K562 (cell line): ENCODE data around the gene PPP1R16B. TPM values are rescaled to one million over a fixed set of nuclear protein-coding genes. Genes with fewer than 3 reads are reported as not detected.

Source experiments
- BCOR ChIP-seq: fragments of 450-650 bp; IDR thresholded peaks from 2 replicates; pipeline ENCODE4 v1.6.1; 2016
- CEBPG ChIP-seq, 3 experiments: fragments of 200-800 bp in 1 of 3; sonication (Bioruptor generic) in 1 of 3; sonication (generic) in 1 of 3; formaldehyde crosslinking in 1 of 3; IDR thresholded peaks in 2 of 3; conservative IDR thresholded peaks in 1 of 3; 2 replicates each; pipeline versions ENCODE4 v1.6.1 to v1.8.0; 2016 to 2022; ENCODE audit warnings: missing compliant biosample characterization in 2 of 3, missing genetic modification characterization in 2 of 3, mild to moderate bottlenecking in 1 of 3, missing genetic modification reagents in 1 of 3
- EHMT2 ChIP-seq: fragments of 450-650 bp; IDR thresholded peaks from 2 replicates; pipeline ENCODE4 v1.6.1; 2018; ENCODE audit warnings: antibody characterized with exemption
- FOXJ3 ChIP-seq: sonication (generic); formaldehyde crosslinking; IDR thresholded peaks from 2 replicates; pipeline ENCODE4 v1.4.0; 2020; ENCODE audit warnings: mild to moderate bottlenecking, missing genetic modification reagents
- JUN ChIP-seq, 2 experiments: sonication (generic) in 1 of 2; formaldehyde crosslinking in 1 of 2; IDR thresholded peaks; 2 replicates each; pipeline versions ENCODE4 v1.6.1 to v1.8.0; 2012 to 2022; ENCODE audit warnings: borderline replicate concordance in 2 of 2, mild to moderate bottlenecking in 2 of 2, improper control_type of control experiment in 1 of 2, low read depth in 1 of 2, low read length in 1 of 2, missing genetic modification reagents in 1 of 2
- MCM3 ChIP-seq: fragments of 450-650 bp; IDR thresholded peaks from 2 replicates; pipeline ENCODE4 v1.6.1; 2016
- NR2C1 ChIP-seq, 2 experiments: fragments of 450-650 bp; IDR thresholded peaks; 2 replicates each; pipeline ENCODE4 v1.6.1; 2017; ENCODE audit warnings: mild to moderate bottlenecking in 2 of 2, antibody characterized with exemption in 1 of 2, inconsistent platforms in 1 of 2, missing compliant biosample characterization in 1 of 2, missing genetic modification characterization in 1 of 2
- RBM39 ChIP-seq: fragments of 200-400 bp; formaldehyde crosslinking; optimal IDR thresholded peaks from 2 replicates; pipeline ENCODE3; 2018; ENCODE audit warnings: low read depth, low read length
- SMAD1 ChIP-seq: fragments of 150-350 bp; IDR thresholded peaks from 2 replicates; pipeline ENCODE4 v1.6.1; 2014; ENCODE audit warnings: low read length, low read depth; ENCODE audit not compliant: partially characterized antibody
- SMARCA5 ChIP-seq: fragments of 450-650 bp; IDR thresholded peaks from 2 replicates; pipeline ENCODE4 v1.6.1; 2016
- SP2 ChIP-seq: IDR thresholded peaks from 2 replicates; pipeline ENCODE4 v1.6.1; 2011; ENCODE audit warnings: mild to moderate bottlenecking, low read depth, low read length, moderate library complexity; ENCODE audit not compliant: poor library complexity, severe bottlenecking; ENCODE audit errors: extremely low read depth
- TAF7 ChIP-seq: fragments of 450-650 bp; IDR thresholded peaks from 2 replicates; pipeline ENCODE4 v1.6.1; 2016; ENCODE audit warnings: missing genetic modification characterization, missing compliant biosample characterization
- U2AF1 ChIP-seq: fragments of 200-400 bp; formaldehyde crosslinking; optimal IDR thresholded peaks from 2 replicates; pipeline ENCODE3; 2017; ENCODE audit warnings: mild to moderate bottlenecking, low read depth, low read length, moderate library complexity
- ZBTB7A ChIP-seq: IDR thresholded peaks from 2 replicates; pipeline ENCODE4 v1.6.1; 2011; ENCODE audit warnings: low read depth, mild to moderate bottlenecking, low read length, moderate library complexity, borderline replicate concordance; ENCODE audit not compliant: control insufficient read depth
- ZFX ChIP-seq: sonication (generic); formaldehyde crosslinking; IDR thresholded peaks from 2 replicates; pipeline ENCODE4 v1.8.0; 2022; ENCODE audit warnings: mild to moderate bottlenecking, missing genetic modification reagents, moderate library complexity
- ZNF140 ChIP-seq: fragments of 250-450 bp; sonication (Bioruptor Pico); IDR thresholded peaks from 2 replicates; pipeline ENCODE4 v1.8.0; 2021; ENCODE audit warnings: moderate library complexity, mild to moderate bottlenecking, inconsistent platforms
- polyA plus RNA-seq, 8 experiments: library from polyadenylated mRNA; depleted of rRNA in 4 of 8; stranded (reverse) in 5 of 8; unstranded in 3 of 8; fragments of >200 nt; fragmentation: Nextera tagmentation in 2 of 8; fragmentation: Illumina TruSeq in 1 of 8; extraction: Ambion mirVana in 2 of 8; extraction: Trizol in 1 of 8; gene quantifications; 2 replicates each; pipeline versions ENCODE4 v1.2.1 to v1.2.3, GENCODE V29; 2011 to 2014; ENCODE audit warnings: inconsistent platforms in 1 of 8, missing spikeins in 1 of 8
- total RNA-seq, 7 experiments: library from RNA; depleted of rRNA in 6 of 7; stranded (reverse); fragments of >200 nt in 6 of 7; fragmentation: Illumina TruSeq in 2 of 7; extraction: Trizol in 2 of 7; gene quantifications; 2 replicates each; pipeline versions ENCODE4 v1.2.1 to v1.2.3, GENCODE V29; 2011 to 2021; ENCODE audit warnings: low replicate concordance in 1 of 7
- TF ChIP-seq, protein P1 (sequence below): sonication (generic); formaldehyde crosslinking; IDR thresholded peaks from 2 replicates; pipeline ENCODE4 v1.8.0; 2022; ENCODE audit warnings: mild to moderate bottlenecking, missing genetic modification reagents
- TF ChIP-seq, protein P2 (sequence below): fragments of 250-450 bp; sonication (Bioruptor Pico); IDR thresholded peaks from 2 replicates; pipeline ENCODE4 v1.6.1; 2021; ENCODE audit warnings: mild to moderate bottlenecking
- TF ChIP-seq, protein P3 (sequence below): fragments of 450-650 bp; formaldehyde crosslinking; IDR thresholded peaks from 2 replicates; pipeline ENCODE4 v1.4.0; 2022; ENCODE audit warnings: mild to moderate bottlenecking, moderate library complexity

PPP1R16B gene
- total and polyA plus RNA-seq, 9 of the 15 experiments (the other 6 are each of a cell fraction or from before 2014, with no cell fraction given), result 1.5 to 11.5 (median 6.8) TPM

DNA sequence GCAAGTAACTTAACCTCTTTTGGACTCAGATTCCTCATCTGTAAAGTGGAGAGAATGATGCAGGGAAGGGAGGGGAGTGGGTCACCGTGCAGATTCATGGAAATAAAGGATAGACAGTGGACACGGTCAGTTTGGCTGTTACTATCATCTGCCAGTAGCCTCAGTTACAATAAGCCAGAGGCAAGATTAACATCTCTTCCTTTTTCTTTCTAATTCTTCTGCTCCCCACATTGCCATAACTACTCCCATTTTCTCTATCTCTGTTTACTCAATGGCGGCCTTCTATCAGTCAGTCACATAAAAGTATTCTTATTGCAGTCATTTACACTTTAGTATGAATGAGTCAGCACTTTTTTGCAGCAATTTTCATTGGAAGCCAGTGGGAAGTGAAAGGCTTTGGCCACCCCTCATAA is 49.2 kb downstream of the PPP1R16B start (continued):
- TF ChIP-seq TAF7 (no peak), MCM3 (no peak), BCOR (peak; percentile 58; the same call in 1 of the 2 replicates), ZBTB7A (no peak), ZNF140 (CRISPR knock-in tag) (no peak), EHMT2 (peak; percentile 80; the same call in 1 of the 2 replicates), NR2C1 (IDR thresholded peaks at IDR 0.05) (no peak), NR2C1 (tag; IDR thresholded peaks at IDR 0.05) (0 out of 2 replicates have a peak, but pooled peaks have one; percentile 36), U2AF1 (no peak), ZFX (no peak), JUN (IDR thresholded peaks at IDR 0.05; ENCODE audit: borderline replicate concordance, low read depth, low read length) (peak; percentile 29; the same call in 1 of the 2 replicates), JUN (CRISPR knock-in tag; IDR thresholded peaks at IDR 0.05; ENCODE audit: borderline replicate concordance) (no peak), SMAD1 (no peak), RBM39 (no peak), SP2 (no peak), FOXJ3 (CRISPR knock-in tag) (no peak), SMARCA5 (no peak), CEBPG (CRISPR knock-in tag; IDR thresholded peaks at IDR 0.05) (no peak), CEBPG (tag; conservative IDR thresholded peaks at IDR 0.05 in 1 of 2, IDR thresholded peaks at IDR 0.05 in 1 of 2) (peak; percentile 13 to 30; a peak in 1 of 4 replicates)
- TF ChIP-seq, protein P1, sequence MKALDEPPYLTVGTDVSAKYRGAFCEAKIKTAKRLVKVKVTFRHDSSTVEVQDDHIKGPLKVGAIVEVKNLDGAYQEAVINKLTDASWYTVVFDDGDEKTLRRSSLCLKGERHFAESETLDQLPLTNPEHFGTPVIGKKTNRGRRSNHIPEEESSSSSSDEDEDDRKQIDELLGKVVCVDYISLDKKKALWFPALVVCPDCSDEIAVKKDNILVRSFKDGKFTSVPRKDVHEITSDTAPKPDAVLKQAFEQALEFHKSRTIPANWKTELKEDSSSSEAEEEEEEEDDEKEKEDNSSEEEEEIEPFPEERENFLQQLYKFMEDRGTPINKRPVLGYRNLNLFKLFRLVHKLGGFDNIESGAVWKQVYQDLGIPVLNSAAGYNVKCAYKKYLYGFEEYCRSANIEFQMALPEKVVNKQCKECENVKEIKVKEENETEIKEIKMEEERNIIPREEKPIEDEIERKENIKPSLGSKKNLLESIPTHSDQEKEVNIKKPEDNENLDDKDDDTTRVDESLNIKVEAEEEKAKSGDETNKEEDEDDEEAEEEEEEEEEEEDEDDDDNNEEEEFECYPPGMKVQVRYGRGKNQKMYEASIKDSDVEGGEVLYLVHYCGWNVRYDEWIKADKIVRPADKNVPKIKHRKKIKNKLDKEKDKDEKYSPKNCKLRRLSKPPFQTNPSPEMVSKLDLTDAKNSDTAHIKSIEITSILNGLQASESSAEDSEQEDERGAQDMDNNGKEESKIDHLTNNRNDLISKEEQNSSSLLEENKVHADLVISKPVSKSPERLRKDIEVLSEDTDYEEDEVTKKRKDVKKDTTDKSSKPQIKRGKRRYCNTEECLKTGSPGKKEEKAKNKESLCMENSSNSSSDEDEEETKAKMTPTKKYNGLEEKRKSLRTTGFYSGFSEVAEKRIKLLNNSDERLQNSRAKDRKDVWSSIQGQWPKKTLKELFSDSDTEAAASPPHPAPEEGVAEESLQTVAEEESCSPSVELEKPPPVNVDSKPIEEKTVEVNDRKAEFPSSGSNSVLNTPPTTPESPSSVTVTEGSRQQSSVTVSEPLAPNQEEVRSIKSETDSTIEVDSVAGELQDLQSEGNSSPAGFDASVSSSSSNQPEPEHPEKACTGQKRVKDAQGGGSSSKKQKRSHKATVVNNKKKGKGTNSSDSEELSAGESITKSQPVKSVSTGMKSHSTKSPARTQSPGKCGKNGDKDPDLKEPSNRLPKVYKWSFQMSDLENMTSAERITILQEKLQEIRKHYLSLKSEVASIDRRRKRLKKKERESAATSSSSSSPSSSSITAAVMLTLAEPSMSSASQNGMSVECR (CRISPR knock-in tag), result no peak
- TF ChIP-seq, protein P2, sequence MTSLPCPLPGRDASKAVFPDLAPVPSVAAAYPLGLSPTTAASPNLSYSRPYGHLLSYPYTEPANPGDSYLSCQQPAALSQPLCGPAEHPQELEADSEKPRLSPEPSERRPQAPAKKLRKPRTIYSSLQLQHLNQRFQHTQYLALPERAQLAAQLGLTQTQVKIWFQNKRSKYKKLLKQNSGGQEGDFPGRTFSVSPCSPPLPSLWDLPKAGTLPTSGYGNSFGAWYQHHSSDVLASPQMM, result no peak
- TF ChIP-seq, protein P3, sequence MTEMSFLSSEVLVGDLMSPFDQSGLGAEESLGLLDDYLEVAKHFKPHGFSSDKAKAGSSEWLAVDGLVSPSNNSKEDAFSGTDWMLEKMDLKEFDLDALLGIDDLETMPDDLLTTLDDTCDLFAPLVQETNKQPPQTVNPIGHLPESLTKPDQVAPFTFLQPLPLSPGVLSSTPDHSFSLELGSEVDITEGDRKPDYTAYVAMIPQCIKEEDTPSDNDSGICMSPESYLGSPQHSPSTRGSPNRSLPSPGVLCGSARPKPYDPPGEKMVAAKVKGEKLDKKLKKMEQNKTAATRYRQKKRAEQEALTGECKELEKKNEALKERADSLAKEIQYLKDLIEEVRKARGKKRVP, result peak; percentile 75
